HG02678 (cell line): ENCODE data around the gene SLC48A1.

Experiments used
- ATAC-seq: cut with Tn5 transposase; IDR thresholded peaks from one replicate; pipeline ENCODE4 v1.9.1; 2021; ENCODE audit warnings: mild to moderate bottlenecking, moderate library complexity; ENCODE audit not compliant: unreplicated experiment

Gene SLC48A1

DNA sequence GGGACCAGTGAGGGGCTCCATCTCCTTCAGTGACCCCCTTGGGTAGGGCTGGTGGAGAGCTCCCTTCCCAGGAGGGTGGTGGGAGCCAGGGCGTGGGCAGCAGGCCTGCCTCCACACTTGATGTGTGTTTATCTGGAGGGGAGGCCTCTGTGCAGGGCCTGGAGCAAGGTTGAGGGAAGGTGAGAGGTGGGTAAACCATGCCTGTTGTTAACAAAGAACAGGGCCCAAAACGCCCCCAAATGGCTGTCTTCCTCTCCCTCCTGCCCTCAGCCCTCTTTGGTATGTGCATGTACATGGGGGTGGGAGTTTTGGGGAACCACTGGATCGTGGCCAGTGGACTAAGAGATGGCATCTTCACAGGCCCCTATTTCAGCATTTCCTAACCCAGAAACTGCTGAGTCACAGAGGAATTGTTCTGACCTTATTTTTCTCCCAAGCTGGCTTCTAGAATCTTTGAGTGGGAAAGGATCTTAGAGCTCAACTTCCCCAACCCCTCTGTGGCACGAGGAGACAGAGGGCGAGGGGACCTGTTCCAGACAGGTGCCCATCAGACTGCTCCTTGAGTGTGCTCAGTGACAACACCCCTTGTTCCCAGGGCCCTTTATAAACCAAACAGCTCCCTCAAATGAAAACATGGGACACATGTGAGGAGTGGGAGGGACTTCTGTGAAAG is 3.6 kb downstream of the SLC48A1 start:
- ATAC-seq = no peak

DNA sequence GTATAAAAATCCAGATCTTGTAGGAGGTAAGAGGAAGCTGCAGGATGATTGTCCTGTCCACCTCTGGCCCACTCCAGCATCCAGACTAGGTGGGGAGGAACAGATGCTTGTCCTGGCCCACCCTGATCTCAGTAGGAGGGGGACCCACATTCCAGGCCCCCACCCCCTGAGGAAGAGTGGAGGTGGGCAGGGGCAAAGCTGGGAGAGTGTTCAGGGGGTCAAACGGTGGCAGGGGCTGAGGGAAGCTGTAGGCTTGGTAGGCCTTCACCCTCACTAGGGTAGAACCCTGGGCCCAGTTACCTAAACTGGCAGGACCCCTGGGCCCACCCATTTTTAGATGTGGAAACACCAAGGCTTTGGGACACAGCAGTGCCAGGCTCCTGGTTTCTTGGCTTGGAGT is 4.1 kb downstream of the SLC48A1 start:
- ATAC-seq = no peak

DNA sequence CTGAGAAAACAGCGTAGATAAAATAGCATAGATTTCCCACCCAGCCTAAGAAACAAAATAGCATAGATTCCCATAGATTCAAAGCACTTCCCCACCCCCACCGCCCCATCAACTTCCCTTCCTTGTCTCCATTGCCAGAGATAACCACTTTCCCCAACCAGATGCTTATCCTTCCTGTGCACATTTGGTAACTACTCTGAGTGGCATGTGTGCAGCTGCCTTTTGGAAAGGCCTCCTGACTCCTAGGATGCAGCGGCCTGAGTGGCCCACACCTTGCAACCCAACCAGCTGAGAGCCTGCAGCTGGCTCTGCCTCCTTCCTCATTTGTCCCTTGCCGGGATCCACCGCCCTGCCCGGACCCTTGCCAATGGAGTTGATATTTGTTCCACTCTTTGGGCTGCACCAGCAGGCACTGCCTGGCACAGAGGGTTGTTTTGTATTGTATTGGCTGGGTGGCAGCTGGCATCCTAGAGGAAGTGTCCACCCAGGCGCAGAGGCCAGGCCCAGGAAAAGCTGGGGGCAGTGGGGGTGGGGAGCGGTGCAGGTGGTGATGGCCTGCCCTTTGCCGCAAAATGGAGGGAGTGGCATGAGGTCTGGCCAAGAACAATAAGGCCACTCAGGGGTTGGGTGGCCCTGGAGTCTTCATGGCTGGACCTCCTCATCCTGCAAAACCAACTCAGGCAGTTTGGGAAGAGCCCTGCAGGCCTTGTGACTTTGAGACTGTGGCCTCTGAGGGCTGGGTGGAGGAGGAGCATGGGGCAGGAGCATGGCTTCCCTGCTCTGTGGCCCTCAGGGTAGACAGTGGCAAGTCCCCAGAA is 4.9 kb downstream of the SLC48A1 start:
- no peak for ATAC-seq

DNA sequence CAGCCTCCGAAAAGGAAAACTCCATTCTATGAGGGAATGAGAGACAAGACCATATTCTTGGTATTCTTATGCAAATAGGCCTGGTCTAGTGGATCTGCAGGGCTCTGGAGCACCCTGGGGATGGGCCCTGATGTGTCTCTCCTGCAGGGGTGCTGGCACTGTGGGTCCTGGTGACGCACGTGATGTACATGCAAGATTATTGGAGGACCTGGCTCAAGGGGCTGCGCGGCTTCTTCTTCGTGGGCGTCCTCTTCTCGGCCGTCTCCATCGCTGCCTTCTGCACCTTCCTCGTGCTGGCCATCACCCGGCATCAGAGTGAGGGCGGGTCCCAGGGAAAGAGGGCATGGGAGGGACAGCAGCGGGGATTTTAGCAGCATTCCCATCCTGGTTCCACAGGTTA is 5.8 kb downstream of the SLC48A1 start:
- ATAC-seq = no peak

DNA sequence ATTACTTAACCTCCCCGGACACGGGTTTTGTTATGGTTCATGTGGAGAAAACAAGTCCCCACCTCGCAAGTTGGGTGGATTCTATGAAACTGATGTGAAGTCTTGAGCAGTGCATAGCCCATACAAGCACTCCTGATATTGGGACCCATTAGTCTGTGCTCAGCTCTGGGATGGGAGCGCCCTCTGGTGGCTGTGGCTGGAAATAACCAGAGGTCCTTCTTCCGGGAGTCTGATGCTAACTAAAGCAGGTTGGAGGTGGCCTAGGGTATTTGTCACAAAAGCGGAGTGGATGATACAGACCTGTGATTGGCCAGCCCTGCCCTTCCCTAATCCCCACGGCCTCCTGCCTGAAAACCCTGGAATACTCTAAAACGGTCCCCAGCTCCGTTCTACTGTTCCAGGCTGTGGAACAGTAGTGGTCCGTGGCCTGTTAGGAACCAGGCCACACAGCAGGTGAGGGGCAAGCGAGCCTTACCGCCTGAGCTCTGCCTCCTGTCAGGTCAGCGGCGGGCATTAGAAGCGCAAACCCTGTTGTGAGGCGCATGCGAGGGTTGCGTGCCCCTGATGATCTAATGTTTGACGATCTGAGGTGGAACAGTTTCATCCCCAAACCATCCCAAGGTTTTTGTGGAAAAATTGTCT is 6.4 kb downstream of the SLC48A1 start:
- peak; percentile 81 for ATAC-seq

DNA sequence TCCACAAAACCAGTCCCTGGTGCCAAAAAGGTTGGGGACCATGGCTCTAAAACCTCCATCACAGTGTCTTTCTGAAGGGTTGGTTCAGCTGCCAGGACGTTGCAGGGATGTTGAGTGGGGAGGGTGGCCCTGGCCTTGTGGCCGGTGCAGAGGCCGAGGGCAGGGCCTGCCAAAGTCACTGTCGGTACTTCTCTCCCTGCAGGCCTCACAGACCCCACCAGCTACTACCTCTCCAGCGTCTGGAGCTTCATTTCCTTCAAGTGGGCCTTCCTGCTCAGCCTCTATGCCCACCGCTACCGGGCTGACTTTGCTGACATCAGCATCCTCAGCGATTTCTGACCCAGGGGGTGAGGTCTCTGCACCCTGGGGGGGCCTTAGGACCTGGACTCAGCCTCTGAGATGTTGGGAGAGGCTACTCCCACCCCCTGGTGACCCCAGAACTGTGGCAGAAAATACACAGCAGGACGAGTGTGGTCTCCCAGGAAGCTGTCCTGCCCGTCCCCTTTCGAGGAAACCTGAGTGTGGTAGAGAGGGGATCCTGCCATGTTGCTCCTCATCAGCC is 7.0 kb downstream of the SLC48A1 start:
- ATAC-seq = no peak

DNA sequence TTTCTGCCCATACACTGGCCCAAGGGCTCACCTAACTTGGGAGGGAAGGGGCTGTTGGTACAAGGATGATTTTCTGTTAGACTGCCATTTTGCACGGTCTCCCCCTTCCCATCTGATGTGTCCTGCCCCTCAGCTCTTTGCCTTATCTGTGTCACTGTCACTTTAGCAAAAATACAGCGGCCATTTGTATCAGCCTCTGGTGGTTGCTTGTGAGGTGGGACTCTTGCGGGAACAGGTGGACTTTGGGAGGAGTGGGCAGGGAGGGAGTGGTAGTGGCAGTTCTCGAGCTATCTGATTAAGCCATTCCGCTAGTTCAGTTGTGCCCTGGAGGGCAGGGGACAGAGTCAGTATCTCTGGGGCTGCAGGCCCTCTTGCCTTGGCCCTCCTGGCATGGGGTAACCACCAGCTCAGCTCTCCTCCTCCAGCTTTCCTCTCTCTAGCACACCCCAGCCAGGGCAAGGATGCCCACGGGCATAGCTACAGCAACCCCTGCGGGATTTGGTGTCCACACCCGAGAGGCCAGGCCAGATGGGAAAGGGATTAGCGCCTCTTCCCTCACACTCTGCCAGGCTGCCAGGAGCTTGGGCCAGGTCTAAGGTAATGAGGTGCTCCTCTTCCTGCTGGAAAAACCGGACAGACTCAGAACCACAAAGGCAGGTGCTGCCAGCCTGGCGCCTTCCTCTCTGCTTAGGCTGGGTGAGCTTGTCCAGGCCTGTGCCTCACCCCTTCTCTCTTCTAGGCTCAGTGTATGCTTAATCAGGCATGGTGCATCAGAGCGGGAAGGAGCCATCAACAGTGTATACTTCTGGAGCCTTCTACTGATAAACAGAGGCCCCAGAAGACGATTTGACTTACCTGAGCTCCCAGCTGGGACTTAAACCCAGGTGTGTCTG is 8.7 kb downstream of the SLC48A1 start:
- ATAC-seq = no peak

DNA sequence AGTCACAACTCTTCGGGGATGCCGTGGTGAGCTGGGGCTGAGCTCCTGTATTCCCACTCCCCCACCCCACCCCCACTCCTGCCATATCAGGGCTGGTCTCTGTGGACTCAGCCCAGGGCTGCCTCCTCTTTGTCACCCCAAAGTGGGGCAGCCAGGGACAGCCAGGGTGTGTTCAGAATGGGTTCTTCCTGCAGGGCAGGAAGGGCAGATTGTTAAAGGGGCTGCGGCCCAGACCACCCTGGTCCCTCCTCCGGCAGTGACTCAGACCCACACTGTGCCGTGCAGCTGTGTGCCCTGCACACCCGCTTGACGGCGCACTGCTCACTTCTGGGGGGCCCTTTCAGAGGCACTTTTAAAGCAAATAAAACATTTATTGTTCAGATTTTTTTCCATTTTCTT is 9.3 kb downstream of the SLC48A1 start:
- no peak for ATAC-seq

DNA sequence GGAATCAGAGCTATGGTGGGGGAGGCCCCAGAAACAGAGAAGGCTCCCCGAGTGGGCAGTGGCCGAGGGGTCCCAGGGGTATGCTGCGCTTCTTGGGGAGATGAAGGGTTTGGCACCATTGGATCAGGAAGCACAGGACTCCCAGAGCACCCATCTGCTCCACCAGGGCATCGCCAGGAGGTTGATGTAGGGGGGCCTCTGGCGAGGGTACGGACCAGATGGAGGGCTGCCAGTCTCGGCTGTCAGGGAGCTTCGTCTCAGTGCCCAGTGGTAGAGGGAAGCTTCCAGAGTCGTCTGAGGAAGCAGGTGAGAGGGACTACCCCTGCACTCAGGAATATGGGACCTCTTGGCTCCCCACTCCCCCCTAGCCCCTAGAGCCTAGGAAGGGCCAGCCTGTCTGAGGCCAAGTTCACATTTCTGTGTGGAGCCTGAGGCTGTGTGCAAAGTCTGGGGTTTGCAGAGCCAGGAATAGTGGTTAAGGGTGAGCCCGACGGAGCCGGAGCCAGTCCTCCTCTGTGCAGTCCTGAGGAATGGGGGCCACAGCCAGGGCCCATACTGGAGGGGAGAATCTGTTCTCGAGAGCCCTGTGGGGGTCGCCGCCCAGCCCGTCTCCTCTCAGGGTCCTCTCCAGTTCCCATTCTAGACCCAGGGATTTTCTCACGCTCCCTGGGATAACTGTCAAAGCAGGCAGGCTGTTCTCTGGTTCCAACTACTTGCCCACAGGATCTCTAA is 10.2 kb downstream of the SLC48A1 start:
- ATAC-seq = no peak

DNA sequence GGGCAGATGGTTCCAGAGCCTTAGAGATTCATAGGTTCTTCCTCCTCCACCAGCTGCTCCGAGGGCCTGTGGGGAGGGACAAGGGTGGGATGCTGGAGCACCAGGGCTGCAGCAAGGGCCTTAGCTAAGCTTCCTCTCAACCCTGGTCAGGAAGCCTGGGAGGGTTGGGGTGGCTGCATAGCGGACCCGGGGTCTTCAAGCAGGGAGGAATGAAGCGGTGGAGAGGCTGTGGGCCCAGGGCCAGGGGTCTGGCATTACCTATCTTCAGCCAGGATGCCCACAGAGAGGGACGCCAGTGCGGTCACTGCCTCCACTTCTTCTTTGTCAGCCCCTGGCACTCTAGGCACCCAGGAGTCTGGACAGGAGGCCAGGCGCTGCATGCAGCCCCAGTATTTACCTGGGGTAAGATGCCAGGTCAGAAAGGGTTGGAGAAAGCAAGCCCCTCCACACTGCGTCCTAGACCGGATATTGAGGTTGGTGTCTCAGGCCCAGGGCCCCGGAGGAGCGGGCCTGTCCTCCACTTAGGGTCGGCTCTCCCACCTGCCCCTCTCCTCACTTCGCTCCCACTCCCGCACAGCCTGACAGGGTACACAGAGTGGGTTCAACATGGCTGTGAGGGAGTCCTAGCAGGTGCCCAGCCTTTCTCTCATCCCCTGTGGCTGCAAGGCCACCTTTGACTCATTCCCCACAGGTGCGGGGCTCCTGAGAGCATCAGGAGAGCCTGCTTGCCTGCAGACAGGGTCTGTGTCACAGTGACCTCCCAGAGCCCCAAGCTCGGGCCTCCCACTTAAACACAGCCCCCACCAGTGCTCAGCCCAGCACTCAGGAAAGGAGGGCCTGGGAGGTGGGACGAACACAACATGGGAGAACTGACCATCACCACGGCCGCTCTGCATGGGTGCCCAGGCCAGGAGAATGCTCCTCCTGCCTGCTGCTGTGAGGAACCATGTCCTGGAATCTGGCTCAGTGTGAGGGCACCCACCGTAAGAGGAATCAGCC is 11.1 kb downstream of the SLC48A1 start:
- no peak for ATAC-seq

DNA sequence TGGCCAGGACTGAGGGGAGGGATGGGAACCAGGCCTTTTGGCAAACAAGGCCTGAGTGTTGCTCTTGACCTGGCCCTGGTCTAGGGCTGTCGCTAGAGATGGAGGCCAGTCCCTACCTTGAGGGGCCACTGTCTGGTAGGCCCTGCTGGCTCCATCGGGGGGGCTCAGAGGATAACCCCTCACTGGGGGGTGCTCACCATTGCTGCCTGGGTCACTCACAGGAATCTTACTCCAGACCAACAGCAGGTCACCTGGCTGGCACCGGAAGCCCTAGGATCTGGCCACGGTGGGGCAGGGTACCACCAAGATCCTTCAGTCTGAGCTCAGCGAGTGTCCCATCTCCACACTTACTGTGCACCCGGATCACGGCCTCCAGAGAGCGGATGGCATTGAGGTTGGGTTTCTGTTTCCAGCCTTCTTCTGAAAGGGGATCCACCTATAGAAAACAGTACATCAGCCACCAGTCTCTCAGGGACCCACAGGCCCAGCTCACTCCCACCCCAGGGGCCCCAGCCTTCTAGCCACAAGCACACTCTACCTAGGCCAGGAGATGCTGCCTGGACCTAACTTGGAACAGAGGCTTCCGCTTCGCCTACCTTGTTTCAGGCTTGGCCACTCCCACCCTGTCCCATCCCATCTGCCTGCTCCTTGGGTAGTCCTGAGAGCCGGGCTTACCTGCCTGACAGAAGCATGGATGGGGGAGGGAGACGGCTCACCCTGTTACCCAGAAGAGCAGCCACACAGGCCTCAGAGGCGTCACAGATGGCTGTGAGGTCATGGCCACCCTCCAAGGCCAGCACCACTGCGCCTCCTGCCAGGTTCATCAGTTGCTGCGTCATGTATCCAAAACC is 12.2 kb downstream of the SLC48A1 start:
- no peak for ATAC-seq

DNA sequence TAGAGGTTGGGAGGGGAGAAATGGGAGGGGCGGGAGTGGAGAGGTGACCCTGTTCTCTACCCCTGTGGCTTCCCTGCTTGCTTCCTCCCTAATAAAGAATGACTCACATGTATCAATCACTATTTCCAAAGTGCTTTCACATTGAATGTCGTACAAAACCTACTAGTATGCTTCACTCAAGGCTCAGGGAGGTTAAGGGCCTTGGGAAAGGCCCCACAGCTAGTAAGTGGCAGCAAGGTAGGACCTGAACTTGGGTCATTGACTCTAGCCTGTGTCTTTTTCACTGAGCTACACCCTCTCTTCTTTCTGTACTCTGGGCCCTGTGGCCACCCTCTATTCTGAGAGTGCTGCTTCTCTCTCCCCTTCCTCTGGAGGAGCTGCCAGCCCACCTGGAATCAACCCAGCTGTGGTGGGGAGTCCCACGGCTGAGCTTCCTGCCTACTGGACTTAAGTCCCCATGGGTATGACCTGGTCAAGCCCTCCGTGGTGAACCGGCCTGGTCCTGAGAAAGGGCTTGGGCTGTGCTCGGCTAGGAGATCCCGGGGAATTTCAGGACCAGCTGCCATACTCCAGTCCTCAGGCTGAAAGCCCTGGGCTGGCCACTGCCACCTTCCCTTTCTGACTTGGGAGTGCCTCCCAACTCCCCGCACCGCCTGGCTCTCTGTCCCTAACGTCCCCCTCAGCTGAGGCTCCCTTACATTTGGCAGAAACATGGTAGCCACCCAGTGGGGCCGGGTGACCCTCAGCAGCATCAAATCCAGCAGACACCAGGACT is 13.0 kb downstream of the SLC48A1 start:
- ATAC-seq = no peak

DNA sequence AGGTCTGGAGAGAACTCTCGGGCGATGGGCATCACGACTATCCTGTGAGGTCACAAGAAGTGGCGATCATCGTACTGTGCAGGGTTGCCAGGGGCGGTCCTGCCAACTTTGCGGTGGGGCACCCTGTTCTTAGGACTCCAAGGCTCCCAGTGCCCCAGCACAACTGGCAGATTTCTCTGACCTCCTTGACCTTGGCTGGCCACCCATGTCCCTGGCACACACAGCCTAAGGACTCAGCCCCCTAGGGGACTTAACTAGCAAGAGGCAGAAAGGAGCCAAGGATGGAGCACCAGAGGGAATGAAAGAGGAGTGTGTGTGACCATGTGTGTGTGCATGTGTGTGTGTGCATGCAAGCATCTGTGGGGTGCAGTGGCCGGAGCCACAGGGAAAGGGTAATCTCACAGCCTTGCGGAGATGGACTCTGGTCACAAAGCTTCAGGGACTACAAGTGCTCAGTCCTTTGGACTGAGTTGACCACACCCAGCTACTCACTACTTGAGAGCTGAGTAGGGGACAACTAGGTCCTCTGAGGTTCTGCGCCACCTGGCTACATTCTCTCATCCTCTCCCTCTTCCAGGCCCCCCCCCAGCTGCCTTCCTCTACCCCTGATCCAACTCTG is 13.7 kb downstream of the SLC48A1 start:
- no peak for ATAC-seq

DNA sequence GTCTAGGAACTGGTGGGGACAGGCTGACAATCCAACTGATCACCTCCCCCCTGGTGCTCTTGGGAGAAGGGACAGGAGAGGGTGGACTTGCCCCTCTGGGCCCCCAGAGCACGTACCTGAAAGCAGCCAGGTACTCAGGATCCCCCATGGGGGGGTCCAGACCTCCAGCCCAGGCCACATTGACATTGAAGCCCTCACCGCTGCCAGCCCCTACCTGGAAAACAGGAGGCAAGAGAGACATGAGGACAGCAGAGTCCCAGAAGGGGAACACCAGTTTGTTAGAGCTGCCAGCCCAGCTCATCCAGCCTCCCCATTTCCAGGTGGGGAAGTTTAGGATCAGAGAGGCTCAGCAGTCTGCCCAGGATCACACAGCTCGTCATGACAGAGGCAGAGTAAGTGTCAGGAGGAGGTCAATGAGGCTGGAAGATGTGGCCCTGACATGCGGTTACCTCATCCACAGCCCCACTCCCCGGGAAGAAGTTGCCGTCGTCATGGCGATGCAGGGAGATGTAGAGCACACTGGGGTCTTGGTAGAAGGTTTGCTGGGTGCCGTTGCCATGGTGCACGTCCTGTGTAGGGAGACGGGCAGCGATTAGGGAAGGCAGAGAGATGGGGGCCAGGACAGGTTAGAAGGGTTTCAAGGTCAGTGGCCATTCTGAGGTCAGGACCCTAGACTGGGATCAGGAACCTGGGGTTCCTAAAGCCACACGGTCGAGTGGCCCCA is 14.7 kb downstream of the SLC48A1 start:
- ATAC-seq = no peak

DNA sequence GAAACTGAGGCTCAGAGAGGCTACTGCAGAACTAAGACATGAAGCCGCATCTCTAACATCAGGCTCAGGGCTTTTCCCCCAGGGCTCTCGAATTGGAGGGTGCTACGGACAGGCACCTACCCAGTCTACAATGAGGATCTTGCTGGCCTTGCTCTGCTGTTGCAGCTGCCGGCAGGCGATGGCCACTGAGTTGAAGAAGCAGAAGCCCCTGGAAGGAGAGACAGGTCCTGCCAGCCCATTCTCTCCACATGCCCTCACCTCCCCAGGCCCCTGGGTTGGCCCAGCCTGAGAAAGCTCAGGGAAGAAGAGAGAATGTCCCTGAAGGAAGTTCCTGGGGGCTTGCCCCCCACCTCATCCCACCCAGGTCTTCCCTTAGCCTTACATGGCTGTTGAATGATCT is 16.1 kb downstream of the SLC48A1 start:
- no peak for ATAC-seq
